Medulla oblongata (tissue), 1 donor: Measurements from ENCODE around the gene P2RX2.

ENCODE experiments used
- DNase-seq: peaks from one replicate; pipeline ENCODE4 v3.0.0-alpha.2; 2015; ENCODE audit errors: extremely low spot score

Gene P2RX2

GRCh38 chr12:132618683-132619043, at the start of gene P2RX2:
Gene P2RX2 (plus strand): TSS chr12:132618776. CDS start chr12:132618817, 41 bp downstream.
- no peak for DNase-seq

DNA sequence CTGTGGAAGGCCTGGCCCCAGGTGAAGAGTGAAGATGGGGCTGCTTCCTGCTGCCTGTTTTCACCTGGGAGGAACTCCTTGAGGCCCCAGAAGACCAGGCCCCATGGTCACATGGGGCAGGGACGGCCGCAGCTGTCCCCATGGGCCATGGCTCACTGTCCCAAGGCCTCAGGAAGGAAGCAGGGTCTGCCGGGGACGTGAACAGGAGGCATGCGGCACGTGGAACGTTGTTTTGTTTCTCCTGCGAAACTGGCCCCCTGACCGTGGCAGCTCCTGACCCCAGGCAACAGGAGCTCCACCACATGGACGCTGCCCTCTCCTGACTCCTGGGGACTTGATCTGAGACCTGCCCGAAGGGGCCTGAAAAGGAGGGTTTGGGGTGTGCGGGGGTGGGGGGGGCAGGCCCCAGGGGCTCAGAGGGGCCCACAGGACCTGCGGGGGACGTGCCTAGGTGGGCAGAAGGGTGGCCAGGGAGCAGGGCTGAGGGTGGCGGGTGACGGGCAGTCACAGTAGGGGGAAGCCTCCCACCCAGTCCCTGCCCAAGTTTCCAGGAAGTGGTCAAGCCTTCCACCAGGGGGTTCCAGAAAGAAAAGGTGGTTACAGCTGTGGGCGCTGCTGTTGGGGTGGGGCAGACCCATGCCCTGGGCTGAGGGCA, 49.6 kb upstream of the P2RX2 start:
- no peak for DNase-seq

DNA sequence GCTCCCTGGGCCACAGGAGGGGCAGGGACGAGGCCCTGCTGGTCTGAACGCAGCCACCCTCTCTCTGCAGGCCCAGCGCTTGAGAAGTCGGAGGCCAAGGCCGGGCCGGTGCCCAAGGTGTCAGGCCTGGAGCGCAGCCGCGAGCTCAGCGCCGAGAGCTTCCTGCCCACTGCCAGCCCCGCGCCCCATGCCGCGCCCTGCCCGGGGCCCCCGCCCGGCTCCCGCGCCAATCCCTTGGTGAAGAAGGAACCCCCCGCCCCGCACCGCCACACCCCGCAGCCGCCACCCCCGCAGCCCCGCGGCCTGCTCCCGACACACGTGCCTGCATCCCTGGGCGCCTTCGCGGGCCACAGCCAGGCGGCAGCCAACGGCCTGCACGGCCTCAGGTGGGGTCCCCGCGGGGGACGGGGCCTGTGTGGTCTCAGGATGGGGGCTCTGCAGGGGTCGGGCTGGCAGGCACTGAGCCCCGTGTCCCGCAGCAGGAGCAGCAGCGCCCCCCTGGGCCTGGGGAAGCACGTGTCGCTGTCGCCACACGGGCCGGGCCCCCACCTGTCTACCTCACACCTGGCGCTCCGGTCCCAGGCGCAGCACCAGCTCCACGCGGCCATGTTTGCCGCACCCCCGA, 48.6 kb upstream of the P2RX2 start:
- no peak for DNase-seq

- DNase-seq, result no peak
These were observed 47.9 kb upstream of the P2RX2 start for GRCh38 chr12:132570635-132571034.

DNA sequence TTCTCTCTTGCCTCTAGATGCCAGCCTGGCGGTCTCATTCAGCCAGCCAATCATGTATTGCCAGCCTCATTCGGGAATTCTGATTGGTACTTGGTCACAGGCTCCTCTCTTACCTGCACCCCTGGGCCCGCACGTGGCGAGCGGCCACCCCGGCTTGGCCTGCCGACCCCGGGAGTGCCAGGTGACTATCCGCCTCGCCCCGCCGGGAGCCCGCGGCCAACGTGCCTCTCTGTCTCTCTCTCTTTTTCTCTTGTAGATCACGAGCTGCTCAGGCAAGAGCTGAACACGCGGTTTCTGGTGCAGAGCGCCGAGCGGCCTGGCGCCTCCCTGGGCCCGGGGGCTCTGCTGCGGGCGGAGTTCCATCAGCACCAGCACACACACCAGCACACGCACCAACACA, 47.5 kb upstream of the P2RX2 start:
- no peak for DNase-seq

DNA sequence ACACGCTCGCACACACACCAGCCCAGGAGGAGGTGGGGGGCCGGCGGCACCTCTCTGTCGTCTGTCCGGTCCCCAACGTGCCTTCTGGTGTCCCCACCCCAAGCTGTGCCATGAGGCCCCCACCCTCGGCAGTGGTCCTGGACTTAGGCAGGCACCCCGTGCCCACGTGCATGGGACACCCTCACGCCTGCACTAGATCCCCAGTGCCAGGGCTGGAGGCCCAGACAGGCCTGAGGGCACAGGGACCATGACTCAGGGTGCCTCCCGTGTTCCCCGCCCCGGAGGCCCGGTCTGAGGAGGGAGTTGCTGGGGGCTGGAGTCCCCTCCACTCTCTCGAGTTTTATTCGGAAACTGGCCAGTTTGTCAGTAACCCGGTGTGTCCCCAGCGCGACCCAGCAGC, 47.0 kb upstream of the P2RX2 start:
- no peak for DNase-seq

GRCh38 chr12:132572106-132572505, 46.5 kb upstream of the P2RX2 start:
- no peak for DNase-seq

DNA sequence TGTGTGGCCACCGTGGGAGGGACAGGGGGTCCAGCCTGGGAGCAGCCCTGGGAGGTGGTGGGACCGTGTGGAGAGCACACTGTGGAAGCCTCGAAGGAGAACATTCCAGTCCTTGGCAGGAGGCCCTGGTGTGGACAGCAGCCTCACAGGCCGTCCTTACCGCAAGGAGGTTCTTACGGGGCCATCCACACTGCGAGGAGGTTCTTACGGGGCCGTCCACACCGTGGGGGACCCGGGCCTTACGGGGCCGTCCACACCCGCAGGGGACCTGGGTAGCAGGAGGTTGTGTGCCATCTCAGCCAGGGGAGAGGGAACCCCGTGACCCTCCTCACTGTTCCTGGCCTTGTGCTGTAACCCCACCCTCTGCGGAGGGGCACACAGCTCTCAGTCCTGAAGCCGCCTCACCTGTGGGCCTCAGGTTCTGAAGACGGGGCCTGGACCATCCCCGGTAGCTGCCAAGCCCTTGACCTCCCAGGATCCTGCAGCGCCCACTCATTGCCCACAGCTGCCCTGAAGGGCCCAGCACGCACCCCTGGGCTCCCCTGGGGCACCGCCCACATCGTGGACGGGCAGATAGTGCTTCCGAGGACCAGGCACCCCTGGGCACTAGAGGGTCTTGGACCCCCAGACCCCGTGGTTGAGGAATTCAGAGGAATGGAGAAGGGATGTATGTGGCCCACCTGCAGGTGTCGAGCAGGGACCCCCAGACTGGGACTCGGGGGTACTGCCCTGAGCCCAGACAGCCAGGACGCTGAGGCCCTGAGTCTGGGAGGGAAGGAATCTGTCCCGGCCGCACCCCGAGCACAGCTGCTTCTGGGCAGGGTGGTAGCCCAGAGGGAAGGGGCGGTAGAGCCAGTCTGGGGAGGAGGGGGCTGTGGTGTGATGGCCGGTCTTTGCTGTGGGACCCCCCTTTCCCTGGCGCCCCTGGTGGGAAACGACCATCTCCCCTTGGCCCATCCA, 45.5 kb upstream of the P2RX2 start:
- no peak for DNase-seq

GRCh38 chr12:132574271-132574996, 44.1 kb upstream of the P2RX2 start:
- no peak for DNase-seq

DNA sequence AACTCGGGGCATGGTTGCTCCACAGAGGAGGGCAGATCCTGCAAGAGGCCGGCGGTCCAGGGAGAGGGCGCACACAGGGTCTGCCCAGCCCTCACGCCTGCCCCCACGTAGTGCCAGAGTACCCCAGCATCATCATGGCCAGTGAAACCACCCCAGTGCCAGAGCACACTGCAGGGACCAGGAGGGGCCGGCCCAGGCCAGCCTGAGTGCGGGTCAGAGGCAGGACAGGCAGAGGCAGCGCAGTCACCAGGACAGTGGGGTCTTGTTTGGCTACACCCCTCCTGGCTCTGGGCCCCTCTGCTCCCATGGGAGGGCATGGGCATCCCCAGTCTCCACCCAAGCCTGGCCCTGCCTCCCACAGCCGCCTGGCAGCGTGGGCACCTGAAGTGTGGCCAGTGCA, 42.9 kb upstream of the P2RX2 start:
- no peak for DNase-seq

DNA sequence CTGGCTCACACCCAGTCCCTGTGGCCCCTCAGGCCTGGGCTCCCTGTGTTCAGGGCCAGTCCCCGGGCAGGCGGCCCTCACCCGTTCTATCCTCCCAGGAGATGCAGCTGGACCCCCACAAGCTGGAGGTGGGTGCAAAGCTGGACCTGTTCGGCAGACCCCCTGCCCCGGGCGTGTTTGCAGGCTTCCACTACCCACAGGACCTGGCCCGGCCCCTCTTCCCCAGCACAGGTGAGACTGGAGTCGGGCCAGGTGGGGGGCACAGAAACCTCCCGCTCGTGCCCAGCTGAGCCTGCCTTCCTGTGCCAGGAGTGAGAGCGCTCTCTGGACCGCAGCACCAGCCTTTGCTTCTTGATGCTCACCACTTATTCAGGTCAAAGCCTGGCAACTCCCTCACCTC, 41.9 kb upstream of the P2RX2 start:
- no peak for DNase-seq

DNA sequence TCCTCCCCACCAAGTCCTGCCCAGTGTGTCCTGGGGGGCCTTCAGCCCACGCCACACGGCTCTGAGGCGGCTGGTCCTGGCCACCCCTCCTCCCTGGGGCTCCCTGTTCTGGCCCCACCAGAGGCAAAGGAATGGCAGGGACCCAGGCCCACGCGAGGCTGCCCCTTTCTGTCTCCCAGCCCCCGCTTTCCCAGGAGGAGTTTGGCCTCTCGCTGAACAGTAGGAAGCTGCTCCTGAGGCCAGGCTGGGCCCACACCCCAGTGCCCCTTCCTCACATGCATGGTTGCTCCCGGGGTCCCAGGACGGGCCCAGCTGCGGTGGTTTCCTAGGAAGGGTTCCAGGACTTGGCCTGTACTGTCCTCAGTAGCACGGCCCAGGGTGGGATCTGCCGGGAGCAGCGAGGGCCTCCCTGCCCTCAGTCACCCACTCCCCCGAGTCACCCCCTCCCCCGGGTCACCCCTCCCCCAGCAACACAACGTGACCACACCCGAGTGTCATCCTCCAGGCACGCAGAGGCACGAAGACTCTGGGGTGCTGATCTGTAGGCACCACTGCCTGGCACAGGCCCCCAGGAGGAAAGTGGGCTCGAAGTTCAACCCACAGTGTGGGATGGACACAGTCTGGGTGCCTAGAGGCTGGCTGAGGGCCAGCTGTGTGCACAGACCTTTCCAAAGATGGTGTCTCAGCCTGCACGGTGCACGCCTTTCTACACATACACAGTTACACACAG, 41.2 kb upstream of the P2RX2 start:
- DNase-seq, result no peak

DNA sequence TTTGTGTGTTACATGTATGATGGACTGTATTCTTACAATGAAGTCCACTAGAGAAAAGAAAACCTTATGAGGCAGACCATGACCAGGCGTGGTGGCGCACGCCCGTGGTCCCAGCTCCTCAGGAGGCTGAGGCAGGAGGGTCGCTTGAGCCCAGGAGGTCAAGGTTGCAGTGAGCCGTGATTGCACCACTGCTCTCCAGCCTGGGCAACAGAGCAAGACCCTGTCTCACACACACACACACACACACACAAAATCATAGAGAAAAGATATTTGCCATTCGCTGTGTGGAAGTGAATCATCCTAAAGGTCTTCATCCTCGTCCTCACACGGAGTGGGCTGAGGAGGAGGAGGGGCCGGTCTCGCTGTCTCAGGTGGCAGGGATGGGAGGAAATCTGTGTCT, 40.5 kb upstream of the P2RX2 start:
- no peak for DNase-seq

DNA sequence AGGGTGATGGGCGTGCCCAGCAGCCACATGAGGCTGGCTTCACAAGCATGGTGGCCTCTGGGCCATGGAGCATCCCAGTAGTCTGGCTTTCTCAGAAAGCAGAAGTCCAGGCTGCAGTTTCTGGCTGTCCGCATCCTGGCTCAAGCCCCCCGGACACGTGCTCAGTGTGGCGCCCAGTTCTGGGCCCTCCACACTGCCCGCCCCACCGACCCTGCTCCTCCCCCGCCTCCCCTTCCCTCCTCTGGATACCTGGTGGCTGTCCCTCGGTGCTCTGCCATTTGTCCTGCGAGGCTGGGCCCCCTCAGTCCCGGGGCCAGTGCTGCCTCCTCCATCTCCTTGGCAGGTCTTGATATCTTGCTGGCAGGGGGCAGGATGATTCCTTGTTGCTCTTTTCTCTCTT, 39.8 kb upstream of the P2RX2 start:
- no peak for DNase-seq

- DNase-seq, result no peak
These were observed 38.8 kb upstream of the P2RX2 start for GRCh38 chr12:132579744-132580143.

- no peak for DNase-seq
These were observed 37.8 kb upstream of the P2RX2 start for GRCh38 chr12:132580701-132581292.

DNA sequence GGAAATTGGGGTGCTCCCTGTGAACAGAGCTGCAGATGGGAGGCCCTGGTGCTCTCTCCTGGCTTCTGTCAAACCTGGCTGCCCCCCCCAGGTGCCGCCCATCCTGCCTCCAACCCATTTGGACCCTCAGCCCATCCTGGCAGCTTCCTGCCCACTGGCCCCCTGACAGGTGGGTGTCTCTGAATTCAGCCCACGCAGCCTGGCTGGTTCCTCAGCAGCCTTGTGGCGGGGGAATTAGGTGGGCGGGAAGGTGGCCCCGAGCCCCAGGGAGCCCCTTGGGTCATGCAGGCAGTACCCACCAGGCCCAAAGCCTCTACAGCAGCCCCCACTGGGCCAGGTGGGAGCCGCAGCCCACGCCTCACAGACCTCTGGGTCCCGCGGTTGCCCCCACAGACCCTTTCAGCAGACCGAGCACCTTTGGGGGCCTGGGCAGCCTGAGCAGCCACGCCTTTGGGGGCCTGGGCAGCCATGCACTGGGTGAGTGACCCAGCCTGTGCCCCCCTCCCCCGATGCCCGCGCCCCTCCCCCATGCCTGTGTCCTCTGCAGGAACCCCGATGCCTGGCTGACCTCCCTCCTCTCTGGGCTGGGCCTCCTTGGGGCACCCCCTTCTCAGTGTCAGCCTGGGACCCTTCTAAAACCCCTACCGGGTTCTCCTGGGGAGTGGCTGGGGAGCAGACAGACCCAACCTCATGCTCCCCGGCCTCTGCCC, 37.1 kb upstream of the P2RX2 start:
- DNase-seq, result no peak

DNA sequence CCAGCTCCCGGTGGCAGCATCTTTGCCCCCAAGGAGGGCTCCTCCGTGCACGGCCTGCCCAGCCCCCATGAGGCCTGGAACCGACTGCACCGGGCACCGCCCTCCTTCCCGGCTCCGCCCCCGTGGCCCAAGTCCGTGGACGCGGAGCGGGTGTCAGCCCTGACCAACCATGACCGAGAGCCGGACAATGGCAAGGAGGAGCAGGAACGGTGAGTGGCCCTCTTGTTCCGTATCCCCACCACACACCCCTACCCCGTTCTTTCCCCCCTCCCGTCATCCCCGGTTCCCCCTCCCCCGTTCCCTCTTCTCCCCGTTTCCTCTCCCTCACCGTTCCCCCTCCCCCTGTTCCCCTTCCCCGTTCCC, 36.5 kb upstream of the P2RX2 start:
- DNase-seq, result no peak

DNA sequence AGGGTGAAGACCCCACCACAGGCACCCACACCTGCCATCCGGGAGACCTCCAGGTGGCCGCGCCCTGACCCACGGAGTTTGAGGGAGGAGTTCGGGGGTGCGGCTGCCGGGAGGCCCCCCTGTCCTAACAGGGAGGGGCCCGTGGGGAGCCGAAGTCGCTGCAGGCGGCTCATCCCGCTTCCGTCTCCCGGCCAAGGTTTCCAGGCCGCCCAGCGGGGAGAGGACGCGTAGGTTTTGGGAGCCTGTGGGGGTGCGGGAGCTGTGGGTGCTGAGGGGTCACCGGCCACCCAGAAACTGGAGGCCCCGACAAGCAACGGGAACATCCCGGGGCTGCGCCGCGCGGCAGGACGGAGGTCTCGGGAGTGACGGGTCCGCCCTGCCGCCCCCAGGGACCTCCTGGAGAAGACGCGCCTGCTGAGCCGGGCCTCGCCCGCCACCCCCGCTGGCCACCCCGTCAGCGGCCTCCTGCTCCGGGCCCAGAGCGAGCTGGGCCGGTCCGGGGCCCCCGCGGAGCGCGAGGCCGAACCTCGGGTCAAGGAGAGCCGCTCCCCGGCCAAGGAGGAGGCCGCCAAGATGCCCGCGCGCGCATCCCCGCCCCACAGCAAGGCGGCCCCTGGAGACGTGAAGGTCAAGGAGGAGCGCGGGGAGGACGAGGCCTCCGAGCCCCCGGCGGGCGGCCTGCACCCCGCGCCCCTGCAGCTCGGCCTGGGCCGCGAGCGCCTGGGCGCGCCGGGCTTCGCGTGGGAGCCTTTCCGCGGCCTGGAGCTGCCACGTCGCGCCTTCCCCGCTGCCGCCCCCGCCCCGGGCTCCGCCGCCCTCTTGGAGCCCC, 35.8 kb upstream of the P2RX2 start:
- DNase-seq, result no peak

DNA sequence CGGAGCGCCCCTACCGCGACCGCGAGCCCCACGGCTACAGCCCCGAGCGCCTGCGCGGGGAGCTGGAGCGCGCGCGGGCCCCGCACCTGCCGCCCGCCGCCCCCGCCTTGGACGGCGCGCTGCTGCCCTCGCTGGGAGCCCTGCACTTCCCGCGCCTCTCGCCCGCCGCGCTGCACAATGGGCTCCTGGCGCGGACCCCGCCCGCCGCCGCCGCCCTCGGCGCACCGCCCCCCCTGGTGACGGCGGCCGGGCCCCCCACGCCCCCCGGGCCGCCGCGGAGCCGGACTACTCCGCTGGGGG, 35.2 kb upstream of the P2RX2 start:
- no peak for DNase-seq
